CD14-positive monocyte (primary cell): ENCODE measurements around the gene TOMM40L. TPM values are rescaled to one million over a fixed set of nuclear protein-coding genes. Genes with fewer than 3 reads are reported as not detected.

Experiments used
- DNase-seq, 3 donors: peaks; one replicate each; pipeline ENCODE4 v3.0.0-alpha.2; 2011 to 2022
- H2AFZ ChIP-seq: 2 replicates; pipeline ENCODE4 v1.6.0; 2012; ENCODE audit warnings: mild to moderate bottlenecking, low read depth, low read length, inconsistent platforms; ENCODE audit not compliant: insufficient read depth, poor library complexity, severe bottlenecking
- H3K27ac ChIP-seq, 2 donors: 1 replicate in 1 of 2; 2 replicates in 1 of 2; pipeline ENCODE4 v1.5.1; 2012 to 2013; ENCODE audit warnings: low read length in 2 of 2, control low read depth in 1 of 2, inconsistent platforms in 1 of 2, low read depth in 1 of 2, mild to moderate bottlenecking in 1 of 2
- H3K27me3 ChIP-seq, 2 donors: one replicate each; pipeline versions ENCODE4 v1.6.0 to v1.6.1; 2011 to 2013; ENCODE audit warnings: low read length in 2 of 2; ENCODE audit not compliant: control insufficient read depth in 2 of 2, insufficient read depth in 2 of 2
- H3K36me3 ChIP-seq, 2 donors: replicated peaks in 1 of 2; 1 replicate in 1 of 2; 2 replicates in 1 of 2; pipeline versions ENCODE4 v1.5.1 to v1.6.1; 2012 to 2013; ENCODE audit warnings: low read length in 2 of 2, control low read depth in 1 of 2, inconsistent platforms in 1 of 2, mild to moderate bottlenecking in 1 of 2; ENCODE audit not compliant: insufficient read depth in 2 of 2, control insufficient read depth in 1 of 2
- H3K4me1 ChIP-seq, 2 donors: 1 replicate in 1 of 2; 2 replicates in 1 of 2; pipeline versions ENCODE4 v1.5.1 to v1.6.1; 2012 to 2013; ENCODE audit warnings: low read length in 2 of 2, control low read depth in 1 of 2, inconsistent platforms in 1 of 2, mild to moderate bottlenecking in 1 of 2, moderate library complexity in 1 of 2; ENCODE audit not compliant: insufficient read depth in 2 of 2, control insufficient read depth in 1 of 2
- H3K4me2 ChIP-seq: replicated peaks from 2 replicates; pipeline ENCODE3; 2012; ENCODE audit warnings: low read length, moderate library complexity, mild to moderate bottlenecking; ENCODE audit not compliant: poor library complexity, severe bottlenecking; ENCODE audit errors: extremely low read depth
- H3K4me3 ChIP-seq, 3 experiments: fragments of 200-600 bp in 1 of 3; sonication (generic) in 1 of 3; replicated peaks in 1 of 3; 1 replicate in 2 of 3; 2 replicates in 1 of 3; pipeline ENCODE4 v1.5.1; 2011 to 2013; ENCODE audit warnings: low read length in 3 of 3, mild to moderate bottlenecking in 3 of 3, control low read depth in 2 of 3, low read depth in 2 of 3, inconsistent platforms in 1 of 3, moderate library complexity in 1 of 3
- H3K79me2 ChIP-seq: 2 replicates; pipeline ENCODE4 v1.6.0; 2012; ENCODE audit warnings: mild to moderate bottlenecking, control low read depth, inconsistent platforms, low read length, moderate library complexity; ENCODE audit not compliant: insufficient read depth
- H3K9ac ChIP-seq: 2 replicates; pipeline ENCODE4 v1.6.0; 2017; ENCODE audit warnings: low read length, mild to moderate bottlenecking; ENCODE audit not compliant: insufficient read depth, poor library complexity, severe bottlenecking
- H3K9me3 ChIP-seq, 2 donors: replicated peaks in 1 of 2; 1 replicate in 1 of 2; 2 replicates in 1 of 2; pipeline versions ENCODE4 v1.5.1 to v1.6.1; 2012 to 2013; ENCODE audit warnings: low read length in 2 of 2, control low read depth in 1 of 2; ENCODE audit not compliant: control insufficient read depth in 1 of 2, insufficient read depth in 1 of 2
- H4K20me1 ChIP-seq: 2 replicates; pipeline ENCODE4 v1.6.0; 2012; ENCODE audit warnings: mild to moderate bottlenecking, low read length, control low read depth, moderate library complexity; ENCODE audit not compliant: insufficient read depth
- H3K27ac Mint-ChIP-seq, 7 donors: one replicate each; pipeline ENCODE4 v1.8.0; 2020; ENCODE audit warnings: mild to moderate bottlenecking in 7 of 7, mixed read lengths in 7 of 7, moderate library complexity in 6 of 7, inconsistent platforms in 2 of 7
- H3K27me3 Mint-ChIP-seq, 3 donors: one replicate each; pipeline ENCODE4 v1.8.0; 2021 to 2022; ENCODE audit warnings: low read depth in 3 of 3, mild to moderate bottlenecking in 3 of 3, mixed read lengths in 3 of 3, moderate library complexity in 3 of 3, inconsistent platforms in 1 of 3
- H3K36me3 Mint-ChIP-seq, 2 donors: one replicate each; pipeline ENCODE4 v1.8.0; 2020; ENCODE audit warnings: mixed read lengths in 2 of 2, inconsistent platforms in 1 of 2, mild to moderate bottlenecking in 1 of 2
- H3K4me1 Mint-ChIP-seq: one replicate; pipeline ENCODE4 v1.8.0; 2020; ENCODE audit warnings: mild to moderate bottlenecking, mixed read lengths
- H3K4me3 Mint-ChIP-seq, 2 donors: one replicate each; pipeline ENCODE4 v1.8.0; 2020; ENCODE audit warnings: mild to moderate bottlenecking in 2 of 2, mixed read lengths in 2 of 2, moderate library complexity in 1 of 2
- H3K9me3 Mint-ChIP-seq, 7 donors: one replicate each; pipeline ENCODE4 v1.8.0; 2020 to 2022; ENCODE audit warnings: mixed read lengths in 7 of 7, mild to moderate bottlenecking in 6 of 7, moderate library complexity in 6 of 7, inconsistent platforms in 2 of 7
- WGBS: methylation state at CpG from one replicate; pipeline ENCODE4 v1.1.5; 2013; ENCODE audit warnings: missing lambda C conversion rate; ENCODE audit not compliant: insufficient coverage; 5-methylcytosine and 5-hydroxymethylcytosine counted together
- intact Hi-C, 2 donors: fragments of 100-400 bp; cut with micrococcal nuclease; formaldehyde crosslinking; loops; one replicate each; pipeline versions ENCODE4 v1.15.0 to v1.15.1; 2023
- polyA plus RNA-seq, 3 donors: library from polyadenylated mRNA; depleted of rRNA in 1 of 3; unstranded in 2 of 3; stranded (reverse) in 1 of 3; fragments of 300-500 nt in 2 of 3; fragments of >200 nt in 1 of 3; fragmentation: Illumina TruSeq in 2 of 3; gene quantifications; 1 replicate in 2 of 3; 2 replicates in 1 of 3; pipeline ENCODE4 v1.2.3, GENCODE V29; 2012 to 2021
- TF ChIP-seq, protein P1 (sequence below): fragments of 200-600 bp; IDR thresholded peaks from one replicate; pipeline ENCODE4 v1.8.0; 2022; ENCODE audit warnings: antibody characterized with exemption, mild to moderate bottlenecking

The TOMM40L gene
- polyA plus RNA-seq, 3 donors = 3.8 to 31.5 (median 5.2) TPM

- Mint-ChIP-seq H3K27ac (peak overlapping the region; percentile 77 to 96 (median 90)), H3K27me3 (peaks cover 0 to 5% (median 0%) of the 10 kb centered on the region in 3 donors), H3K36me3 (peaks cover 38 to 43% of the 10 kb centered on the region in 2 donors), H3K4me1 (peaks cover 49% of the 10 kb centered on the region), H3K9me3 (peaks cover 0 to 2% (median 0%) of the 10 kb centered on the region in 7 donors), H3K4me3 (peak overlapping the region; percentile 66 to 72)
- Histone ChIP-seq H3K4me1 (peaks cover 32 to 45% of the 10 kb centered on the region in 2 donors), H3K27ac (peak overlapping the region; percentile 4 to 73), H3K36me3 (peaks cover 25 to 43% of the 10 kb centered on the region in 2 donors), H3K4me2 (peak overlapping the region; percentile 78), H3K27me3 (no peaks in the 10 kb centered on the region), H4K20me1 (peaks cover 11% of the 10 kb centered on the region), H3K4me3 (peak overlapping the region in 1 of 3 experiments; percentile 74), H3K9ac (no peak overlapping the region), H3K79me2 (peaks cover 9% of the 10 kb centered on the region), H3K9me3 (no peaks in the 10 kb centered on the region), H2AFZ (no peak overlapping the region)
- DNase-seq = no peak
- TF ChIP-seq, protein P1, sequence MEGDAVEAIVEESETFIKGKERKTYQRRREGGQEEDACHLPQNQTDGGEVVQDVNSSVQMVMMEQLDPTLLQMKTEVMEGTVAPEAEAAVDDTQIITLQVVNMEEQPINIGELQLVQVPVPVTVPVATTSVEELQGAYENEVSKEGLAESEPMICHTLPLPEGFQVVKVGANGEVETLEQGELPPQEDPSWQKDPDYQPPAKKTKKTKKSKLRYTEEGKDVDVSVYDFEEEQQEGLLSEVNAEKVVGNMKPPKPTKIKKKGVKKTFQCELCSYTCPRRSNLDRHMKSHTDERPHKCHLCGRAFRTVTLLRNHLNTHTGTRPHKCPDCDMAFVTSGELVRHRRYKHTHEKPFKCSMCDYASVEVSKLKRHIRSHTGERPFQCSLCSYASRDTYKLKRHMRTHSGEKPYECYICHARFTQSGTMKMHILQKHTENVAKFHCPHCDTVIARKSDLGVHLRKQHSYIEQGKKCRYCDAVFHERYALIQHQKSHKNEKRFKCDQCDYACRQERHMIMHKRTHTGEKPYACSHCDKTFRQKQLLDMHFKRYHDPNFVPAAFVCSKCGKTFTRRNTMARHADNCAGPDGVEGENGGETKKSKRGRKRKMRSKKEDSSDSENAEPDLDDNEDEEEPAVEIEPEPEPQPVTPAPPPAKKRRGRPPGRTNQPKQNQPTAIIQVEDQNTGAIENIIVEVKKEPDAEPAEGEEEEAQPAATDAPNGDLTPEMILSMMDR = no peak
- intact Hi-C loops = loop anchor here in 1 of 2 donors (5.0 kb wide), 2 partner anchors 84 to 154 kb away; partner anchors contain the start of gene SDHC
- WGBS = 38% methylated on average over 2 of the region's 7 CpGs
Observed at GRCh38 chr1:161228032-161228431, 2.2 kb downstream of the TOMM40L start.

GRCh38 chr1:161229896-161230295, 4.0 kb downstream of the TOMM40L start:
- 85% methylated on average over 3 of the region's 3 CpGs for WGBS
- Mint-ChIP-seq H3K27ac (peak overlapping the region in 1 of 7 donors; percentile 34), H3K27me3 (peaks cover 0 to 5% (median 0%) of the 10 kb centered on the region in 3 donors), H3K4me1 (peaks cover 35% of the 10 kb centered on the region), H3K9me3 (no peaks in the 10 kb centered on the region), H3K36me3 (peaks cover 29 to 33% of the 10 kb centered on the region in 2 donors), H3K4me3 (no peak overlapping the region)
- no peak overlapping the region for H3K4me3 ChIP-seq
- peaks cover 31% of the 10 kb centered on the region in 2 donors for H3K4me1 ChIP-seq
- H3K27ac ChIP-seq = no peak overlapping the region
- H2AFZ ChIP-seq = no peak overlapping the region
- H3K4me2 ChIP-seq = no peak overlapping the region
- peaks cover 9% of the 10 kb centered on the region for H3K79me2 ChIP-seq
- intact Hi-C loops = loop anchor here (5.0 kb wide), 3 partner anchors 62 to 152 kb away; partner anchors contain the start of gene SDHC (in 1 of the 2)
- H4K20me1 ChIP-seq = peaks cover 5% of the 10 kb centered on the region
- H3K36me3 ChIP-seq = peaks cover 25 to 30% of the 10 kb centered on the region in 2 donors
- H3K9ac ChIP-seq = no peak overlapping the region
- no peaks in the 10 kb centered on the region for H3K9me3 ChIP-seq
- TF ChIP-seq, protein P1 = no peak
- DNase-seq = no peak
- no peaks in the 10 kb centered on the region for H3K27me3 ChIP-seq
